HG03135 (cell line): ENCODE data around the gene SH2D7.
A peak's percentile ranks its signal among the peaks of the same experiment; 100 is the strongest.

Experiments
- ATAC-seq: cut with Tn5 transposase; IDR thresholded peaks from one replicate; pipeline ENCODE4 v1.9.1; 2021; ENCODE audit warnings: mild to moderate bottlenecking, moderate library complexity; ENCODE audit not compliant: unreplicated experiment

The SH2D7 gene

GRCh38 chr15:78060232-78060631, 32.1 kb upstream of the SH2D7 start:
- ATAC-seq = no peak

GRCh38 chr15:78061963-78062427, 30.4 kb upstream of the SH2D7 start:
- no peak for ATAC-seq

GRCh38 chr15:78063217-78063616, 29.1 kb upstream of the SH2D7 start:
- no peak for ATAC-seq

GRCh38 chr15:78063970-78064385, 28.4 kb upstream of the SH2D7 start:
- ATAC-seq = no peak

GRCh38 chr15:78064544-78064943, 27.8 kb upstream of the SH2D7 start:
- no peak for ATAC-seq

GRCh38 chr15:78065284-78065872, 27.0 kb upstream of the SH2D7 start:
- no peak for ATAC-seq

GRCh38 chr15:78065973-78066946, 26.1 kb upstream of the SH2D7 start:
- ATAC-seq = peak; percentile 45

- ATAC-seq = no peak
These were observed 24.8 kb upstream of the SH2D7 start for GRCh38 chr15:78067328-78068228.

GRCh38 chr15:78069052-78069414, 23.3 kb upstream of the SH2D7 start:
- no peak for ATAC-seq

- no peak for ATAC-seq
These were observed 22.8 kb upstream of the SH2D7 start for GRCh38 chr15:78069462-78070029.

GRCh38 chr15:78070049-78070700, 22.2 kb upstream of the SH2D7 start:
- no peak for ATAC-seq

GRCh38 chr15:78071383-78071782, 21.0 kb upstream of the SH2D7 start:
- no peak for ATAC-seq

GRCh38 chr15:78072080-78072892, 20.1 kb upstream of the SH2D7 start:
- ATAC-seq = no peak

GRCh38 chr15:78073046-78073787, 19.1 kb upstream of the SH2D7 start:
- ATAC-seq = no peak

- no peak for ATAC-seq
These were observed 16.7 kb upstream of the SH2D7 start for GRCh38 chr15:78075490-78076230.

GRCh38 chr15:78076231-78077052, 15.9 kb upstream of the SH2D7 start:
- no peak for ATAC-seq
